C4-2B (cell line): ENCODE results near the gene SETD2.

Experiments
- ZFX ChIP-seq: fragments of 450-650 bp; IDR thresholded peaks from 2 replicates; pipeline ENCODE4 v1.6.1; 2017
- TF ChIP-seq, protein P1 (sequence below): fragments of 450-650 bp; conservative IDR thresholded peaks from 2 replicates; pipeline ENCODE4 v1.5.1; 2017; ENCODE audit warnings: mild to moderate bottlenecking

DNA sequence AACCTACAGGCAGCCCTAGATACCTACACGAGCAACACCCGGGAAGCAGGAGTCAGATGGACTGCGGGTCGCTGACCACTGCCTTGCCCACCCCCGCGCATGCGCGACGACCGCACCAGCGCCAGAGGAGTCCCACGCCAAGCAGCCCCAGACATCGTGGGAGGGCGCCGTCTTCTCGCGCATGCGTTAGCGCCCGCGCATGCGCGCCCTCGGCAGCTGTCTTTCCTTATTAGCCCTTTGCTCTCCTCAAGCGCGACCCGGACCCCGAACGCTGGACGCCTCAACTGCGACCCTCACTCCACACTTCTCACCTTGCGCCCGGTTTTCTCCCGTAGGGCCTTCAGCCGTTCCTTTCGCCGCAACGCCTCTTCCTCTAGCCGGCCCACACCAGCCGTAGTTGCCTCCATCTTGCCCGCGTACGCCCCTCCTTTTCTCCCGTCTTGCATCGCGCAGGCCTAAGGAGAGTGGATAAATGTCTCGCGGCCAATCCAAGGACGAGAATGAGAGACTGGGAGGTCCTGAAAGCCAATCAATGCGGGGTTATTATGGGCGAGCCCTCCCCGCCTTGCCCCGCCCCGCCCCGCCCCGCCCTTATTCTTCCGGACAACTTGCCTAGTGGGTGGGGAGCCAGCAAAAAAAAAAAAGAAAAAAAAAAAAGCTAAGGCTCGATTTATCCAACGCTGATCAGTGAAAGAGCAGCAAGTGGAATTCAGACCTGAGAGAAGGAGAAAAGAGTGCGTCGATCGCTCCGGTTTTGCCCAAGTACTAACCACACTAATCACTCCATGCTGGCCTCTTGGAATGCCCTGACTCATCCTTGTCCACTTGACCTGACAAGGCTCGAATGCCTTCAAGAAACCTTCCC is 187.4 kb downstream of the SETD2 start, which contains the start of gene CCDC12:
- TF ChIP-seq, protein P1, sequence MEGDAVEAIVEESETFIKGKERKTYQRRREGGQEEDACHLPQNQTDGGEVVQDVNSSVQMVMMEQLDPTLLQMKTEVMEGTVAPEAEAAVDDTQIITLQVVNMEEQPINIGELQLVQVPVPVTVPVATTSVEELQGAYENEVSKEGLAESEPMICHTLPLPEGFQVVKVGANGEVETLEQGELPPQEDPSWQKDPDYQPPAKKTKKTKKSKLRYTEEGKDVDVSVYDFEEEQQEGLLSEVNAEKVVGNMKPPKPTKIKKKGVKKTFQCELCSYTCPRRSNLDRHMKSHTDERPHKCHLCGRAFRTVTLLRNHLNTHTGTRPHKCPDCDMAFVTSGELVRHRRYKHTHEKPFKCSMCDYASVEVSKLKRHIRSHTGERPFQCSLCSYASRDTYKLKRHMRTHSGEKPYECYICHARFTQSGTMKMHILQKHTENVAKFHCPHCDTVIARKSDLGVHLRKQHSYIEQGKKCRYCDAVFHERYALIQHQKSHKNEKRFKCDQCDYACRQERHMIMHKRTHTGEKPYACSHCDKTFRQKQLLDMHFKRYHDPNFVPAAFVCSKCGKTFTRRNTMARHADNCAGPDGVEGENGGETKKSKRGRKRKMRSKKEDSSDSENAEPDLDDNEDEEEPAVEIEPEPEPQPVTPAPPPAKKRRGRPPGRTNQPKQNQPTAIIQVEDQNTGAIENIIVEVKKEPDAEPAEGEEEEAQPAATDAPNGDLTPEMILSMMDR: no peak
- no peak for TF ChIP-seq ZFX
